ENCODE measurements around the gene GAN.

GRCh38 chr16:81279392-81279791 lies 35.4 kb upstream of the GAN start:
- no peak for TF ChIP-seq CTCF (IDR thresholded peaks at IDR 0.05 in 4 of 5, conservative IDR thresholded peaks at IDR 0.05 in 1 of 5)
- TF ChIP-seq POLR2A (IDR thresholded peaks at IDR 0.05), result no peak
